Measurements from ENCODE around the gene HHIP.

Gene HHIP

GRCh38 chr4:144705601-144706590 lies 59.9 kb downstream of the HHIP start:
- DNase-seq (ENCODE audit: low read depth, low spot score) = no peak

- no peak for DNase-seq (ENCODE audit: low read depth, low spot score)
These were observed 63.2 kb downstream of the HHIP start for GRCh38 chr4:144709159-144709558.

GRCh38 chr4:144709793-144710525 lies 64.0 kb downstream of the HHIP start:
- no peak for DNase-seq (ENCODE audit: low read depth, low spot score)

- DNase-seq (ENCODE audit: low read depth, low spot score) = no peak
These were observed 64.6 kb downstream of the HHIP start for GRCh38 chr4:144710526-144710912.

GRCh38 chr4:144711700-144712456 lies 65.9 kb downstream of the HHIP start:
- no peak for DNase-seq (ENCODE audit: low read depth, low spot score)

GRCh38 chr4:144712775-144713174 lies 66.8 kb downstream of the HHIP start:
- DNase-seq (ENCODE audit: low read depth, low spot score) = no peak

GRCh38 chr4:144714166-144714565 lies 68.2 kb downstream of the HHIP start:
- no peak for DNase-seq (ENCODE audit: low read depth, low spot score)

- no peak for DNase-seq (ENCODE audit: low read depth, low spot score)
These were observed 69.3 kb downstream of the HHIP start for GRCh38 chr4:144715230-144715629.

GRCh38 chr4:144716778-144717177 lies 70.8 kb downstream of the HHIP start:
- DNase-seq (ENCODE audit: low read depth, low spot score) = no peak

GRCh38 chr4:144718958-144719512 lies 73.1 kb downstream of the HHIP start:
- DNase-seq (ENCODE audit: low read depth, low spot score) = no peak

- DNase-seq (ENCODE audit: low read depth, low spot score) = no peak
These were observed 74.5 kb downstream of the HHIP start for GRCh38 chr4:144720491-144720890.

GRCh38 chr4:144721994-144722393 lies 76.0 kb downstream of the HHIP start:
- no peak for DNase-seq (ENCODE audit: low read depth, low spot score)

- DNase-seq (ENCODE audit: low read depth, low spot score) = no peak
These were observed 77.5 kb downstream of the HHIP start for GRCh38 chr4:144723471-144723870.

- no peak for DNase-seq (ENCODE audit: low read depth, low spot score)
These were observed 83.2 kb downstream of the HHIP start for GRCh38 chr4:144729175-144729574.

GRCh38 chr4:144732584-144733428 lies 86.8 kb downstream of the HHIP start:
- no peak for DNase-seq (ENCODE audit: low read depth, low spot score)

GRCh38 chr4:144733566-144733965 lies 87.6 kb downstream of the HHIP start:
- no peak for DNase-seq (ENCODE audit: low read depth, low spot score)

GRCh38 chr4:144734522-144734921 lies 88.6 kb downstream of the HHIP start:
- no peak for DNase-seq (ENCODE audit: low read depth, low spot score)

GRCh38 chr4:144738649-144739048 lies 92.7 kb downstream of the HHIP start:
- no peak for DNase-seq (ENCODE audit: low read depth, low spot score)

GRCh38 chr4:144739511-144740033 lies 93.6 kb downstream of the HHIP start:
- no peak for DNase-seq (ENCODE audit: low read depth, low spot score)

GRCh38 chr4:144740316-144740715 lies 94.4 kb downstream of the HHIP start:
- DNase-seq (ENCODE audit: low read depth, low spot score) = no peak
